HG02642 (cell line): ENCODE data around the gene SEC22A.

Source experiments
- ATAC-seq: cut with Tn5 transposase; IDR thresholded peaks from one replicate; pipeline ENCODE4 v1.9.1; 2021; ENCODE audit warnings: mild to moderate bottlenecking; ENCODE audit not compliant: unreplicated experiment, poor library complexity

The SEC22A gene

GRCh38 chr3:123285931-123286307 lies 84.2 kb downstream of the SEC22A start:
- no peak for ATAC-seq

- peak; percentile 60 for ATAC-seq
Observed at GRCh38 chr3:123286308-123287023, 84.7 kb downstream of the SEC22A start.

GRCh38 chr3:123287051-123287961 lies 85.6 kb downstream of the SEC22A start:
- no peak for ATAC-seq

- ATAC-seq = no peak
Observed at GRCh38 chr3:123287962-123288302, 86.2 kb downstream of the SEC22A start.

GRCh38 chr3:123289391-123290106 lies 87.8 kb downstream of the SEC22A start:
- ATAC-seq = no peak

GRCh38 chr3:123290107-123290930 lies 88.6 kb downstream of the SEC22A start:
- ATAC-seq = no peak

GRCh38 chr3:123290962-123291361 lies 89.2 kb downstream of the SEC22A start:
- ATAC-seq = no peak

GRCh38 chr3:123291404-123291803 lies 89.7 kb downstream of the SEC22A start:
- no peak for ATAC-seq

GRCh38 chr3:123292321-123293310 lies 90.9 kb downstream of the SEC22A start:
- ATAC-seq = no peak

- no peak for ATAC-seq
Observed at GRCh38 chr3:123294296-123294938, 92.7 kb downstream of the SEC22A start.

GRCh38 chr3:123295171-123295900 lies 93.6 kb downstream of the SEC22A start:
- ATAC-seq = no peak

GRCh38 chr3:123295901-123296250 lies 94.1 kb downstream of the SEC22A start:
- no peak for ATAC-seq

GRCh38 chr3:123296261-123296660 lies 94.5 kb downstream of the SEC22A start:
- no peak for ATAC-seq

- ATAC-seq = no peak
Observed at GRCh38 chr3:123296836-123297626, 95.3 kb downstream of the SEC22A start.

GRCh38 chr3:123297627-123297899 lies 95.8 kb downstream of the SEC22A start:
- ATAC-seq = no peak

GRCh38 chr3:123298903-123299302 lies 97.2 kb downstream of the SEC22A start:
- ATAC-seq = no peak

- ATAC-seq = no peak
Observed at GRCh38 chr3:123299581-123299980, 97.8 kb downstream of the SEC22A start.
